DOHH2 (cell line): ENCODE results near the gene MT1M.
"Not testable (repeated sequence)": the region's sequence is repeated elsewhere in the genome, so short reads cannot be mapped to it uniquely, and the experiment has no call there.

Experiments used
- H3F3A ChIP-seq: fragments of 200-600 bp; sonication (generic), shearing (Covaris generic); 2 replicates; pipeline ENCODE4 v1.6.0; 2016; ENCODE audit warnings: antibody characterized with exemption, mild to moderate bottlenecking; ENCODE audit not compliant: control insufficient read depth, insufficient read depth
- H3K27ac ChIP-seq: fragments of 200-600 bp; sonication (generic); 2 replicates; pipeline ENCODE4 v1.5.1; 2014; ENCODE audit warnings: low read depth, mild to moderate bottlenecking, low read length, moderate library complexity
- H3K27me3 ChIP-seq: fragments of 200-600 bp; sonication (generic); 2 replicates; pipeline ENCODE4 v1.6.1; 2014; ENCODE audit warnings: mild to moderate bottlenecking, low read length, mixed read lengths; ENCODE audit not compliant: control insufficient read depth
- H3K36me3 ChIP-seq: fragments of 200-600 bp; sonication (generic); 2 replicates; pipeline ENCODE4 v1.6.1; 2014; ENCODE audit warnings: mild to moderate bottlenecking, low read length, moderate library complexity, mixed read lengths; ENCODE audit not compliant: control insufficient read depth
- H3K4me1 ChIP-seq: fragments of 200-600 bp; sonication (generic); 2 replicates; pipeline ENCODE4 v1.6.1; 2014; ENCODE audit warnings: mild to moderate bottlenecking, low read length, mixed read lengths; ENCODE audit not compliant: control insufficient read depth
- H3K4me2 ChIP-seq: fragments of 200-600 bp; sonication (generic); 2 replicates; pipeline ENCODE4 v1.6.0; 2014; ENCODE audit warnings: mild to moderate bottlenecking, low read length, moderate library complexity
- H3K4me3 ChIP-seq: fragments of 200-600 bp; sonication (generic); 2 replicates; pipeline ENCODE4 v1.5.1; 2014; ENCODE audit warnings: mild to moderate bottlenecking, low read length, mixed read lengths
- H3K79me2 ChIP-seq: fragments of 200-600 bp; sonication (generic); 2 replicates; pipeline ENCODE4 v1.6.1; 2014; ENCODE audit warnings: mild to moderate bottlenecking, low read length, mixed read lengths; ENCODE audit not compliant: control insufficient read depth
- H3K9me2 ChIP-seq: fragments of 200-600 bp; sonication (generic); replicated peaks from 2 replicates; pipeline ENCODE4 v1.6.1; 2014; ENCODE audit warnings: mild to moderate bottlenecking, low read length, mixed read lengths; ENCODE audit not compliant: control insufficient read depth
- H3K9me3 ChIP-seq: fragments of 200-600 bp; sonication (generic); 2 replicates; pipeline ENCODE4 v1.6.1; 2014; ENCODE audit warnings: antibody characterized with exemption, low read length, mixed read lengths; ENCODE audit not compliant: control insufficient read depth, insufficient read depth
- H4K20me1 ChIP-seq: fragments of 200-600 bp; sonication (generic); 2 replicates; pipeline ENCODE4 v1.6.0; 2014; ENCODE audit warnings: low read depth, mild to moderate bottlenecking, antibody characterized with exemption, low read length, moderate library complexity; ENCODE audit not compliant: control insufficient read depth, insufficient read depth
- CTCF ChIP-seq: fragments of 200-600 bp; sonication (generic); IDR thresholded peaks from one replicate; pipeline ENCODE4 v1.5.1; 2014; ENCODE audit warnings: antibody characterized with exemption, mild to moderate bottlenecking, low read depth, low read length; ENCODE audit not compliant: poor library complexity, severe bottlenecking
- EZH2phosphoT487 ChIP-seq: fragments of 200-600 bp; sonication (generic); IDR thresholded peaks from 2 replicates; pipeline ENCODE4 v1.6.1; 2017; ENCODE audit warnings: borderline replicate concordance, mild to moderate bottlenecking, antibody characterized with exemption, low read length, moderate library complexity, mixed read lengths

Gene MT1M

DNA sequence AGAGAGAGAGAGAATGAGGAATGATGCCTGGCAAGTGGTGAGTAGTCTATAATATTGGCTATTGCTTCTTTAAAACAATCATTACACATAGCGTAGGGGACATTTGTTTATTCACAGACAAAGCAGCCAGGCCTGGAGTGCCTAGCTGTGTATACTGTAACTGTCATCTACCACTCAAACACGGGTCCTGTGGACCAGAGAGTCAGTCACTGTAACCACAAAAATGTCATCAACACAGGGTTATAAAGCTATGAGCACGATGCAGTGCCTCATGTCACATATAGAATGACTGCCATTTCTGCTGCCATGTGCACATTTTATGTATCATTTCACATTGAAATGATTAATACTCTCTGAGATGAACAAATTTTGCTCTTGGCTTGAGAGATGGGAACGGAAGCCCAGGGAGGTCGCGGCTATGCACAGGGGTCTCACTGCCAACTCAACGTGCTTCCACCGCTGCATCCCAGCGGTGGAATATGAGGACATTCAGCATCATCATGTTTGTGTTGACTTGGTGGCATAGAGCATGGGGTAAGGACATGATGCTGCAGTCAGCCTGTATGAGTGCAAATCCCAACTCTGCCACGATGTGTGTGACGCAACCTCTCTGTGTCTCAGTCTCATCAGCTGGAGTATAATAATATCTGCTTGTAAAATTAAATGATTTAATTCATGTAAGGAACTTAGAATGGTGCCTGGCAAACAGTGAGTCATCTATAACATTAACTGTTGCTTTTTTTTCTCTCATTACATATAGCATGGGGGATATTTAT lies 40.5 kb downstream of the MT1M start:
- Histone ChIP-seq H3K36me3 (no peaks in the 10 kb centered on the region), H3F3A (no peaks in the 10 kb centered on the region), H3K27ac (no peak overlapping the region), H3K4me3 (no peak overlapping the region), H3K27me3 (peaks cover 73% of the 10 kb centered on the region), H3K4me2 (no peak overlapping the region), H3K9me3 (no peaks in the 10 kb centered on the region), H4K20me1 (no peaks in the 10 kb centered on the region), H3K79me2 (no peaks in the 10 kb centered on the region), H3K9me2 (no peaks in the 10 kb centered on the region), H3K4me1 (no peaks in the 10 kb centered on the region)
- TF ChIP-seq EZH2phosphoT487, result no peak
- TF ChIP-seq CTCF, result no peak

DNA sequence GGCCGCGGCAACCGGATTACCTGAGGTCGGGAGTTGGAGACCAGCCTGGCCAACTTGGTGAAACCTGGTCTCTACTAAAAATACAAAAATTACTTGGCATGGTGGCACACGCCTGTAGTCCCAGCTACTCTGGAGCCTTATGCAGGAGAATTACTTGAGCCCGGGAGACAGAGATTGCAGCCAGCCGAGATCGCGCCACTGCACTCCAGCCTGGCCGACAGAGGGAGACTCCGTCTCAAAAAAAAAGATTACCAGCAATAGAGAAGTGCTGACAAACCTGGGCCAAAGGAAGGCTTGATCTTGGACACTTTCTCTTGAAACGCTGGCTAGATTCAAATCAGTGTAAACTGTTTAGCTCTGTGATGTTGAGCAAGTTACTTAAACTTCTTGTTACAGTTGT lies 41.5 kb downstream of the MT1M start:
- Histone ChIP-seq H3K4me2 (no peak overlapping the region), H4K20me1 (no peaks in the 10 kb centered on the region), H3K36me3 (no peaks in the 10 kb centered on the region), H3F3A (no peaks in the 10 kb centered on the region), H3K4me1 (no peaks in the 10 kb centered on the region), H3K27ac (no peak overlapping the region), H3K9me3 (no peaks in the 10 kb centered on the region), H3K9me2 (no peaks in the 10 kb centered on the region), H3K4me3 (no peak overlapping the region), H3K27me3 (peaks cover 63% of the 10 kb centered on the region), H3K79me2 (no peaks in the 10 kb centered on the region)
- peak; percentile 52 for TF ChIP-seq CTCF
- no peak for TF ChIP-seq EZH2phosphoT487

DNA sequence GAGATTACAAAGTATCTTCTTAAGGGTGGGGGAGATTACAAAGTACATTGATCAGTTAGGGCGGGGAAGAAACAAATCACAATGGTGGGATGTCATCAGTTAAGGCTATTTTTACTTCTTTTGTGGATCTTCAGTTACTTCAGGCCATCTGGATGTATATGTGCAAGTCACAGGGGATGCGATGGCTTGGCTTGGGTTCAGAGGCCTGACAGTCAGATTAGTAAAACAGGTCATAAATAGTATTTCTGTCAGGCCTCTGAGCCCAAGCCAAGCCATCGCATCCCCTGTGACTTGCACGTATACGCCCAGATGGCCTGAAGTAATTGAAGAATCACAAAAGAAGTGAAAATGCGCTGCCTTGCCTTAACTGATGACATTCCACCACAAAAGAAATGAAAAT lies 42.1 kb downstream of the MT1M start:
- H3F3A ChIP-seq, H3K36me3 ChIP-seq, H3K9me3 ChIP-seq, H3K4me3 ChIP-seq, H4K20me1 ChIP-seq, H3K4me2 ChIP-seq, H3K4me1 ChIP-seq, H3K27ac ChIP-seq, H3K9me2 ChIP-seq, H3K79me2 ChIP-seq: not testable (repeated sequence)
- H3K27me3 ChIP-seq, result peaks cover 57% of the 10 kb centered on the region

DNA sequence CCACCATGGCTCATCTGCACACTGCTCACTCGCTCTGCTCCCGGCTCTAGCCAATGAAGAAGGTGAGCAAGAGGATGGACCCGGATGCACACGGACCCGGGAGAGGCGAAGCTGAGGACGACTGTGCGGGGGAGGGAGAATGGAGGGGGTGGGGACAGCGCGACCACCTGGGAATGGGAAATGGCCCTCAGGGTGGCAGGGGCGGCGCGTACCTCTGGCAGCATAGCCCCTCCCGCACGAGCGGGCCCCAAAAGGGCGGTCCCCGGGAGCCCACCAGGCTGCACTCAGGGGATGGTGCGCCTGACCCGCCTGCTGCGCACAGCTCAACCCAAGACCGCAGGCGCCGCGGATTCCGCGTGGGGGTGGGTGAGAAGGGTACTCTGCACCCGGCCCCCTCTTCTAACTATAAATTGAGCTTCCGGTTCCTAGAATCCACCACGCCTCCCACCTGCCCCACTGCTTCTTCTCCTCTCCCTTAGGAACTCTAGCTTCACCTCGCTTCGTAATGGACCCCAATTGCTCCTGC lies 43.3 kb downstream of the MT1M start:
- no peak for TF ChIP-seq EZH2phosphoT487
- TF ChIP-seq CTCF, result no peak
- Histone ChIP-seq H3K36me3 (no peaks in the 10 kb centered on the region), H3K79me2 (no peaks in the 10 kb centered on the region), H3F3A (no peaks in the 10 kb centered on the region), H3K4me1 (no peaks in the 10 kb centered on the region), H3K27me3 (peaks cover 45% of the 10 kb centered on the region), H3K27ac (no peak overlapping the region), H3K9me2 (no peaks in the 10 kb centered on the region), H3K9me3 (no peaks in the 10 kb centered on the region), H4K20me1 (no peaks in the 10 kb centered on the region), H3K4me2 (no peak overlapping the region), H3K4me3 (no peak overlapping the region)
